Activated CD4-positive, alpha-beta T cell treated with anti-CD3 and anti-CD28 coated beads, Interleukin-10, Interleukin-2, amounts not matched to agents 100 ng/mL and 50 ng/mL, durations not matched to agents 16 hours and 8 hours (primary cell): ENCODE measurements around the gene OR10A4.
"Not testable (repeated sequence)": the region's sequence is repeated elsewhere in the genome, so short reads cannot be mapped to it uniquely, and the experiment has no call there.

Experiments used
- DNase-seq: peaks from one replicate; pipeline ENCODE4 v3.0.0-alpha.2; 2020

OR10A4 gene

GRCh38 chr11:6900327-6900999 is 24.0 kb downstream of the OR10A4 start:
- DNase-seq, result no peak

GRCh38 chr11:6904804-6905203 is 28.4 kb downstream of the OR10A4 start:
- not testable (repeated sequence) for DNase-seq

GRCh38 chr11:6911378-6911777 is 35.0 kb downstream of the OR10A4 start:
- no peak for DNase-seq

GRCh38 chr11:6911948-6912347 is 35.5 kb downstream of the OR10A4 start:
- no peak for DNase-seq

GRCh38 chr11:6919698-6920097 is 43.3 kb downstream of the OR10A4 start:
- no peak for DNase-seq

- DNase-seq, result no peak
Observed at GRCh38 chr11:6920702-6921101, 44.3 kb downstream of the OR10A4 start, which contains the start of gene OR2D3. Gene OR2D3 (plus strand): TSS chr11:6921002. CDS start chr11:6921002, 0 bp downstream.

GRCh38 chr11:6925007-6925577 is 48.7 kb downstream of the OR10A4 start:
- no peak for DNase-seq

- DNase-seq, result no peak
Observed at GRCh38 chr11:6925636-6926207, 49.3 kb downstream of the OR10A4 start.

GRCh38 chr11:6926208-6927029 is 50.0 kb downstream of the OR10A4 start, which contains the start of gene ZNF215:
Gene ZNF215 (plus strand): TSS chr11:6926426. CDS start chr11:6932273, 5,847 bp downstream.
- peak; percentile 74 for DNase-seq

- DNase-seq, result no peak
Observed at GRCh38 chr11:6927030-6927617, 50.7 kb downstream of the OR10A4 start.
